ENCODE data around the gene EYA2.

The EYA2 gene

DNA sequence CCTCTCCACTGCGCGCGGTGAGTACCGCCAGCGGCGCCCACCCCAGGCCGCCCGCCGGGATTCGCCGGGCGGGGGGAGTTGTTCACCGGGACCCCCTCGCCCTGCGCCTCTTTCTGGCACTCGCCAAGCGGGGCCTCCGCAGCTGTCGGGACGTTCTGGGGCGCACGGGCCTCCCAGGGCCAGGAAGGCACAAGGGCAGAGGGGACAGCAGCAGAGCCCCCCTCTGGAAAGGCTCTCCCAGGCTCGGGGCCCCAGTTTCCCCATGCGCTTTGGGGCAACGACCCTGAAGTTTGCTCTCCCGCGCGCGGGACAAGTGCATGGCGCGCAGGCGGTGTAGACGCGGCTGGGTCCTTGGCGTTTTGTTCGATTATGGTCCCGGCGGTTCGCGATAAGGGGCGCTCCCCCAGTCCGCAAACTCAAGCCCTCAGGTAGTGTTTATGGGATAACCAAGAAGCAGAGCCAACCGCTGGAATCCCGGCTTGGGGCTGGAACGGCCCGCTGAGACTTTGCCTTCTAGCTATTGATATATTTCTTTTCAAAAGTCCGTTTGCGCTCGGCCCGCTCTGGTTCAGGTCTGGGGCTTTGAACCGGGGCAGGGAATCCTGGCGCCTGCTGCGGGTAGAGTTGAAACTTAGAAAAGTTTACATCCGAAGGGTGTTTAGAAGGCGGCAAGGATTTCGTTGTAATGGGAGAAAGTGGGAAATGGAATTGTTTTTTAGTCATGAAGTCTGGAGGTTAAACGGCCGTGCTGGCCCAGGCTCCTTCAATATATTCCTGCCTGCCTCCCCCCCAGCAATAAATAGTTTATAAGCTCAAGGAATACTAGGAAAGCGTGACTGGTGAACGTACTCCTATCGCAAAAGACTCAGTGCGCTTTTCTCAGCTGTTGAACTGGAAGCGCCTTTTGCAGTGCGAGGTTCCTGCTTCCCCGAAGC is 595 bp downstream of the EYA2 start:
- no peak overlapping the region for H3K4me3 ChIP-seq (ENCODE audit: low read depth, low read length)
- TF ChIP-seq, protein P1, sequence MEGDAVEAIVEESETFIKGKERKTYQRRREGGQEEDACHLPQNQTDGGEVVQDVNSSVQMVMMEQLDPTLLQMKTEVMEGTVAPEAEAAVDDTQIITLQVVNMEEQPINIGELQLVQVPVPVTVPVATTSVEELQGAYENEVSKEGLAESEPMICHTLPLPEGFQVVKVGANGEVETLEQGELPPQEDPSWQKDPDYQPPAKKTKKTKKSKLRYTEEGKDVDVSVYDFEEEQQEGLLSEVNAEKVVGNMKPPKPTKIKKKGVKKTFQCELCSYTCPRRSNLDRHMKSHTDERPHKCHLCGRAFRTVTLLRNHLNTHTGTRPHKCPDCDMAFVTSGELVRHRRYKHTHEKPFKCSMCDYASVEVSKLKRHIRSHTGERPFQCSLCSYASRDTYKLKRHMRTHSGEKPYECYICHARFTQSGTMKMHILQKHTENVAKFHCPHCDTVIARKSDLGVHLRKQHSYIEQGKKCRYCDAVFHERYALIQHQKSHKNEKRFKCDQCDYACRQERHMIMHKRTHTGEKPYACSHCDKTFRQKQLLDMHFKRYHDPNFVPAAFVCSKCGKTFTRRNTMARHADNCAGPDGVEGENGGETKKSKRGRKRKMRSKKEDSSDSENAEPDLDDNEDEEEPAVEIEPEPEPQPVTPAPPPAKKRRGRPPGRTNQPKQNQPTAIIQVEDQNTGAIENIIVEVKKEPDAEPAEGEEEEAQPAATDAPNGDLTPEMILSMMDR (conservative IDR thresholded peaks at IDR 0.05; ENCODE audit: low read depth, low read length) = no peak
- peak; percentile 31 for DNase-seq (ENCODE audit: low read depth)

DNA sequence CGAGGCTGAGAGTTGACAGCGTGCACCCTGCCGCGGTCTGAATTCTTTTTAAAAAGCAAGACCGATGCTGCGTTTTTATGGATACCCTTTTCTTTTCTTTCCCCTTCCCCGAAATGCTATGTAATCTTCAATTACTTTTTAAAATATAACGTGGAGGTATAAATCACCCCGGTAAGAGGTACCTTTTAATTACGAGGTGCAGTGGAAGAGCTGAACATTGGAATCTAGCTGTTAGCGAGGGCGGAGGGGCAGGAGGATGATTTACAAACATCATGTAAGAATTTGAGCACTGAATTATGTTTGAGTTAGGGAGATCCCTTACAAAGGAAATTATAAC is 1.2 kb downstream of the EYA2 start:
- no peak for DNase-seq (ENCODE audit: low read depth)
- no peak overlapping the region for H3K4me3 ChIP-seq (ENCODE audit: low read depth, low read length)
- TF ChIP-seq, protein P1 (conservative IDR thresholded peaks at IDR 0.05; ENCODE audit: low read depth, low read length) = no peak

DNA sequence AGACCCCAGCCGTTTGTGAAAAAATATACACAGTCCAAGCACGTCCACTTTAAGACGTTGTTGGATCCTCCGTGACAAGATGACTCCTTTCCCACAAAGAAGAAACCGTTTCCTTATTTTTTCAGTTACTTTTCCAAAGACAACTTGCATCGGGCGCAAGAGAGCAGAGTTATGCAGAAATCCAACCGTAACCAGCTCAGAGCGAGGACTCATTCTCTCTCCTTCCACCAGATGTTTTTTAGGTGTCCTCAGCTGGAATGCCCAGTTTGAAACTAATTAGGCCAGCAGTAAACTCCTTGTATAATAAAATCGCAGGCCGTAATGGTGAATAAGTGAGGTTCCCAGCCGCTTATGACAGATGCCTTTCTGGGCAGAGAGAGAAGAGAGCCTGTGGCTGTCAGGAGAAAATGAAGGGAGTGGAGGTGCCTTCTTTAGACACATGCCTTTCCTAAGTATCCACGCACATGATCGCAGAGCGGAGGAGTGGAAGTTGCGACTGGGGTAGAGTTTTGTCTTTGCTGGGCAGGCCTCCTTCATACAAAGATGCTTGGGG is 2.8 kb downstream of the EYA2 start:
- TF ChIP-seq, protein P1 (conservative IDR thresholded peaks at IDR 0.05; ENCODE audit: low read depth, low read length) = no peak
- no peak overlapping the region for H3K4me3 ChIP-seq (ENCODE audit: low read depth, low read length)
- DNase-seq (ENCODE audit: low read depth) = no peak

DNA sequence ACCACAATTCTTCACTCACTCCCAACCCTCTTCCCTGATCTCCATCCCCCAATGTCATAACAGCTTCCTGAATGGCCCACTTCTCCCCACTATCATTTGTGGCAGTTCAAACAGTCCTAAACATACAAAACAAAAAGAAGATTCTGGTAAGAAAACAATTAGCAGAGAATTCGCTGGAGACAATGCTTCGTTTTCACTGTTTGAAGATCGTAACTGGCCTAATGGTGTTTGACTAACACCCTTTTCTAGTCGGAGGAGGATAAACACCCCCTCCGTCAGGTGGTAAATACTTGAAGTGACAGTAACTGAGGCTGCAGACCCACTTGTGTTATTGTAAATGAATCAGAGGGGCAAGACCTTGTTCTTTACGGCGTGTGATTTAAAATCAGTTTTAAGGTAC is 3.8 kb downstream of the EYA2 start:
- no peak overlapping the region for H3K4me3 ChIP-seq (ENCODE audit: low read depth, low read length)
- DNase-seq (ENCODE audit: low read depth) = no peak
- TF ChIP-seq, protein P1 (conservative IDR thresholded peaks at IDR 0.05; ENCODE audit: low read depth, low read length) = no peak

DNA sequence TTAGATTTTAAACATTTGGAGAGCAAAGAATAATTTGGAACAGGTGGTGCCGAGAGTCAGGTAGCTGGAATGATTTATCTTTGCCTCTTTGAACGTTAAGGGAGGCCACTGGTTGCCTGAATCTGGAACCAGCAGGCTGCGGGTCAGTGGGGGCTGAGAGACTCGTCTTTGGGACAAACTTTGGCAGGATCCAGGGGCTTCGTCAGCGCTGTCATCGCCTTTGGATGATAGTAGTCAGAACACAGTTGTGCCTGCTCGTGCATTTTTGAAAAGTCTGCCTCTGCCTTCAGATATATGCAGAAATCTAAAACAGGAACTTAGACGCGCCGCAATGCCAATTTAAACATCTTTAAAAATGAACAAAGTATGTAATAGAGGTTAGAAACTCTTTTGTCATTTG is 5.0 kb downstream of the EYA2 start:
- no peak overlapping the region for H3K4me3 ChIP-seq (ENCODE audit: low read depth, low read length)
- TF ChIP-seq, protein P1 (conservative IDR thresholded peaks at IDR 0.05; ENCODE audit: low read depth, low read length) = no peak

DNA sequence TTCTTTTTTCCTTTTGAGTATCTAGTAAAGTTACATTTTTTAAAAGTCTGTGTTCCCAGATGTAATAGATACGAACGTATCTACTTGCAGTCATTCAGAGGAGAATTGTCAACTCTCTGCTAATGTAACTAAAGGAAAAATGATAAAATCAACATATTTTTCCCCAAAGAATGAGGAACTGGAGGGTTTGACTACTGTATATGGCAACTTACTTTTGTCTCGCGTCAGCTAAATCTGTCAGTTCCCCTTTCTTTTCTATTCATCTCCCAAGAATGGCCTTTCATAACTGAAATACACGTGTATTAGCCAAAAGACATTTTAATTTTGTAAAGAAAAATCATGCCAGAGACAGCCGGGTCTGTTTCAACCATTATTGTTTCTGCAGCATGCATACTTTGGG is 5.4 kb downstream of the EYA2 start:
- DNase-seq (ENCODE audit: low read depth) = no peak
- H3K4me3 ChIP-seq (ENCODE audit: low read depth, low read length) = no peak overlapping the region
- TF ChIP-seq, protein P1 (conservative IDR thresholded peaks at IDR 0.05; ENCODE audit: low read depth, low read length) = no peak

More for the DNA sequence above, 5.0 kb downstream of the EYA2 start:
- no peak for DNase-seq (ENCODE audit: low read depth)
